Ovary (tissue), 9 donors: ENCODE results near the gene WWOX. TPM values are rescaled to one million over a fixed set of nuclear protein-coding genes. Genes with fewer than 3 reads are reported as not detected.

Experiments used
- DNase-seq, 5 donors: peaks; one replicate each; pipeline ENCODE4 v3.0.0-alpha.2; 2019 to 2020
- H3K27ac ChIP-seq, 2 donors: fragments of 200-600 bp; one replicate each; pipeline versions ENCODE4 v1.5.1 to v1.8.0; 2019 to 2022
- H3K27me3 ChIP-seq: fragments of 200-600 bp; one replicate; pipeline ENCODE4 v1.8.0; 2022
- H3K36me3 ChIP-seq: fragments of 200-600 bp; sonication (generic); one replicate; pipeline ENCODE4 v1.5.1; 2019
- H3K4me1 ChIP-seq: one replicate; pipeline ENCODE4 v1.8.1; 2013; ENCODE audit warnings: mild to moderate bottlenecking, moderate library complexity; ENCODE audit not compliant: insufficient read depth
- H3K4me3 ChIP-seq: fragments of 200-600 bp; sonication (generic); one replicate; pipeline ENCODE4 v1.5.1; 2017
- H3K9me3 ChIP-seq, 2 donors: fragments of 200-600 bp in 1 of 2; sonication (generic) in 1 of 2; one replicate each; pipeline versions ENCODE4 v1.5.1 to v1.8.1; 2013 to 2019; ENCODE audit warnings: mild to moderate bottlenecking in 1 of 2, moderate library complexity in 1 of 2
- CTCF ChIP-seq, 3 donors: fragments of 450-650 bp in 2 of 3; fragments of 200-600 bp in 1 of 3; IDR thresholded peaks; one replicate each; pipeline versions ENCODE4 v1.5.1 to v1.8.0; 2016 to 2022; ENCODE audit warnings: antibody characterized with exemption in 3 of 3, mild to moderate bottlenecking in 1 of 3
- EP300 ChIP-seq: sonication (generic); formaldehyde crosslinking; IDR thresholded peaks from one replicate; pipeline ENCODE4 v1.6.1; 2017; ENCODE audit warnings: antibody characterized with exemption
- POLR2A ChIP-seq: fragments of 450-650 bp; IDR thresholded peaks from one replicate; pipeline ENCODE4 v1.6.1; 2017; ENCODE audit warnings: antibody characterized with exemption, mild to moderate bottlenecking, moderate library complexity
- WGBS, 3 donors: extraction: QIAGEN DNeasy Blood & Tissue Kit in 1 of 3; methylation state at CpG; one replicate each; pipeline versions ENCODE4 v1.1.5 to v1.1.7; 2013 to 2017; 5-methylcytosine and 5-hydroxymethylcytosine counted together
- intact Hi-C, 4 donors: fragments of 100-400 bp; cut with DNase I; formaldehyde crosslinking; loops; one replicate each; pipeline versions ENCODE4 v1.11.0 to v1.15.1; 2022 to 2023
- polyA plus RNA-seq, 2 donors: library from polyadenylated mRNA; stranded (reverse); fragments of 200-250 nt in 1 of 2; fragments of 350-450 nt in 1 of 2; fragmentation: Illumina TruSeq in 1 of 2; extraction: RNeasy Lipid Tissue Mini Kit (QIAGEN cat#74804) in 1 of 2; gene quantifications; one replicate each; pipeline ENCODE4 v1.2.3, GENCODE V29; 2013 to 2014
- total RNA-seq, 7 donors: library from RNA; depleted of rRNA in 2 of 7; stranded (reverse); fragments of >200 nt in 2 of 7; fragmentation: NEBNext Ultra II Directional in 3 of 7; extraction: Animal tissue kit (Norgen Biotek cat#: 25700) in 3 of 7; gene quantifications; one replicate each; pipeline versions ENCODE4 v1.1.0 to v1.2.4, GENCODE V29; 2016 to 2023
- donor health status: DM: no; HTN: no; CAD: no; lungs with moderate emphysema.
- donor health status: DM: no; HTN: no; CAD: no.
- donor health status: Bipolar disorder and iron deficiency.
- donor health status: DM: yes; HTN: yes; CAD: no.
- donor health status: DM: no; HTN: no; CAD: no.
- donor health status: DM: yes; HTN: yes; CAD: no.

Gene WWOX
- total and polyA plus RNA-seq, 9 donors: 11.0 to 40.5 (median 25.2) TPM

- Histone ChIP-seq H3K9me3 (no peaks in the 10 kb centered on the region), H3K27me3 (no peaks in the 10 kb centered on the region), H3K27ac (no peak overlapping the region), H3K4me3 (no peak overlapping the region), H3K4me1 (no peaks in the 10 kb centered on the region), H3K36me3 (no peaks in the 10 kb centered on the region)
- TF ChIP-seq POLR2A: no peak
- TF ChIP-seq EP300: no peak
- WGBS, 3 donors: 96 to 98% (median 97%) methylated on average over 3 of the region's 3 CpGs
- intact Hi-C loops: no loop called here
- no peak for DNase-seq
Observed at GRCh38 chr16:79082970-79083369, 983.5 kb downstream of the WWOX start.

GRCh38 chr16:79083508-79084299, 984.2 kb downstream of the WWOX start:
- WGBS, 3 donors: 88 to 89% (median 89%) methylated on average over 18 of the region's 18 CpGs
- no peak for DNase-seq
- H3K9me3 ChIP-seq: no peaks in the 10 kb centered on the region
- H3K36me3 ChIP-seq: no peaks in the 10 kb centered on the region
- TF ChIP-seq EP300 (no peak), POLR2A (no peak), CTCF (IDR thresholded peaks at IDR 0.05) (no peak)
- no peak overlapping the region for H3K4me3 ChIP-seq
- intact Hi-C loops: no loop called here
- no peaks in the 10 kb centered on the region for H3K4me1 ChIP-seq
- H3K27me3 ChIP-seq: no peaks in the 10 kb centered on the region
- H3K27ac ChIP-seq: no peak overlapping the region

- Histone ChIP-seq H3K4me3 (no peak overlapping the region), H3K27ac (no peak overlapping the region), H3K27me3 (no peaks in the 10 kb centered on the region), H3K36me3 (no peaks in the 10 kb centered on the region), H3K4me1 (no peaks in the 10 kb centered on the region), H3K9me3 (no peaks in the 10 kb centered on the region)
- WGBS, 3 donors: 84 to 91% (median 90%) methylated on average over 6 of the region's 6 CpGs
- no peak for DNase-seq
- TF ChIP-seq EP300 (no peak), CTCF (IDR thresholded peaks at IDR 0.05) (no peak), POLR2A (no peak)
- intact Hi-C loops: no loop called here
Observed at GRCh38 chr16:79088971-79089370, 989.5 kb downstream of the WWOX start.

GRCh38 chr16:79089735-79090284, 990.4 kb downstream of the WWOX start:
- H3K27ac ChIP-seq: no peak overlapping the region
- DNase-seq: peak in 1 of 5 donors; percentile 40

More at GRCh38 chr16:79089735-79090284, 990.4 kb downstream of the WWOX start:
- no peaks in the 10 kb centered on the region for H3K4me1 ChIP-seq
- TF ChIP-seq EP300: no peak
- no peak for TF ChIP-seq POLR2A
- TF ChIP-seq CTCF (IDR thresholded peaks at IDR 0.05): no peak
- H3K36me3 ChIP-seq: no peaks in the 10 kb centered on the region
- no peaks in the 10 kb centered on the region for H3K9me3 ChIP-seq
- no peaks in the 10 kb centered on the region for H3K27me3 ChIP-seq
- intact Hi-C loops: no loop called here
- no peak overlapping the region for H3K4me3 ChIP-seq
- 22 to 36% (median 29%) methylated on average over 10 of the region's 10 CpGs for WGBS, 3 donors
